HG03575 (cell line): ENCODE data around the gene PAX7.

Experiments used
- ATAC-seq: cut with Tn5 transposase; IDR thresholded peaks from one replicate; pipeline ENCODE4 v1.9.1; 2021; ENCODE audit not compliant: unreplicated experiment, insufficient number of reproducible peaks, low FRiP score; ENCODE audit errors: extremely low read depth

Gene PAX7

GRCh38 chr1:18653367-18653766, 22.7 kb downstream of the PAX7 start:
- ATAC-seq = no peak

- no peak for ATAC-seq
Observed at GRCh38 chr1:18653916-18654315, 23.3 kb downstream of the PAX7 start.

GRCh38 chr1:18654599-18654998, 24.0 kb downstream of the PAX7 start:
- ATAC-seq = no peak

GRCh38 chr1:18657506-18658201, 27.0 kb downstream of the PAX7 start:
- no peak for ATAC-seq

GRCh38 chr1:18658831-18659230, 28.2 kb downstream of the PAX7 start:
- no peak for ATAC-seq

GRCh38 chr1:18661404-18662285, 31.0 kb downstream of the PAX7 start:
- ATAC-seq = no peak

GRCh38 chr1:18662286-18662639, 31.6 kb downstream of the PAX7 start:
- ATAC-seq = no peak

- no peak for ATAC-seq
Observed at GRCh38 chr1:18666317-18666920, 35.8 kb downstream of the PAX7 start.

GRCh38 chr1:18667333-18667732, 36.7 kb downstream of the PAX7 start:
- no peak for ATAC-seq

GRCh38 chr1:18668046-18668445, 37.4 kb downstream of the PAX7 start:
- no peak for ATAC-seq

GRCh38 chr1:18668750-18669404, 38.2 kb downstream of the PAX7 start:
- ATAC-seq = no peak

GRCh38 chr1:18670121-18670867, 39.6 kb downstream of the PAX7 start:
- no peak for ATAC-seq

GRCh38 chr1:18670868-18671225, 40.2 kb downstream of the PAX7 start:
- ATAC-seq = no peak

- ATAC-seq = no peak
Observed at GRCh38 chr1:18673976-18674375, 43.3 kb downstream of the PAX7 start.

GRCh38 chr1:18676332-18676781, 45.7 kb downstream of the PAX7 start:
- ATAC-seq = no peak

- ATAC-seq = no peak
Observed at GRCh38 chr1:18681423-18681835, 50.8 kb downstream of the PAX7 start.

- ATAC-seq = no peak
Observed at GRCh38 chr1:18682375-18682774, 51.7 kb downstream of the PAX7 start.

GRCh38 chr1:18684303-18684702, 53.7 kb downstream of the PAX7 start:
- ATAC-seq = no peak

- no peak for ATAC-seq
Observed at GRCh38 chr1:18686540-18686939, 55.9 kb downstream of the PAX7 start.
